Stimulated activated CD8-positive, alpha-beta memory T cell treated with anti-CD3 and anti-CD28 coated beads, Interleukin-12 subunit alpha, Interleukin-12 subunit beta, amount 100 ng/mL, for 24 hours (primary cell): ENCODE measurements around the gene LHX6.

Experiments used
- DNase-seq: peaks from one replicate; pipeline ENCODE4 v3.0.0-alpha.2; 2020; ENCODE audit errors: extremely low read depth

Gene LHX6

GRCh38 chr9:122191584-122191983 is 37.2 kb downstream of the LHX6 start:
- no peak for DNase-seq

GRCh38 chr9:122190597-122191381 is 38.0 kb downstream of the LHX6 start:
- DNase-seq, result no peak

GRCh38 chr9:122188369-122188768 is 40.4 kb downstream of the LHX6 start:
- DNase-seq, result no peak

GRCh38 chr9:122186777-122187470 is 41.8 kb downstream of the LHX6 start:
- no peak for DNase-seq

- no peak for DNase-seq
Observed at GRCh38 chr9:122186301-122186700, 42.5 kb downstream of the LHX6 start.

- DNase-seq, result no peak
Observed at GRCh38 chr9:122184551-122184950, 44.2 kb downstream of the LHX6 start.

- no peak for DNase-seq
Observed at GRCh38 chr9:122183501-122183900, 45.3 kb downstream of the LHX6 start.

GRCh38 chr9:122180633-122181032 is 48.1 kb downstream of the LHX6 start:
- DNase-seq, result no peak

- no peak for DNase-seq
Observed at GRCh38 chr9:122179690-122180074, 49.1 kb downstream of the LHX6 start.

GRCh38 chr9:122179054-122179689 is 49.6 kb downstream of the LHX6 start:
- DNase-seq, result no peak

- no peak for DNase-seq
Observed at GRCh38 chr9:122176916-122177315, 51.8 kb downstream of the LHX6 start.

- DNase-seq, result no peak
Observed at GRCh38 chr9:122173670-122174069, 55.1 kb downstream of the LHX6 start.

- no peak for DNase-seq
Observed at GRCh38 chr9:122172131-122172530, 56.6 kb downstream of the LHX6 start.

- DNase-seq, result no peak
Observed at GRCh38 chr9:122168356-122168755, 60.4 kb downstream of the LHX6 start.

GRCh38 chr9:122164286-122164685 is 64.5 kb downstream of the LHX6 start:
- DNase-seq, result no peak

- DNase-seq, result no peak
Observed at GRCh38 chr9:122162415-122162814, 66.3 kb downstream of the LHX6 start.

- no peak for DNase-seq
Observed at GRCh38 chr9:122159925-122160246, 68.9 kb downstream of the LHX6 start.

- DNase-seq, result peak; percentile 88
Observed at GRCh38 chr9:122159026-122159924, 69.5 kb downstream of the LHX6 start, which contains the start of the genes MORN5 and NDUFA8. TSS of gene MORN5 (plus strand) at chr9:122159908. CDS start at chr9:122159973, 65 bp downstream. TSS of gene NDUFA8 (minus strand) at chr9:122159779. CDS start at chr9:122159677, 102 bp downstream.

- no peak for DNase-seq
Observed at GRCh38 chr9:122158202-122158601, 70.6 kb downstream of the LHX6 start.

- no peak for DNase-seq
Observed at GRCh38 chr9:122155796-122156195, 73.0 kb downstream of the LHX6 start.
